Stimulated activated CD8-positive, alpha-beta memory T cell treated with anti-CD3 and anti-CD28 coated beads, Interleukin-12 subunit alpha, Interleukin-12 subunit beta, amount 100 ng/mL, for 24 hours (primary cell): ENCODE data around the gene PTTG1IP.
"Not testable (repeated sequence)": the region's sequence is repeated elsewhere in the genome, so short reads cannot be mapped to it uniquely, and the experiment has no call there.

Source experiments
- DNase-seq: peaks from one replicate; pipeline ENCODE4 v3.0.0-alpha.2; 2020; ENCODE audit errors: extremely low read depth

PTTG1IP gene

DNA sequence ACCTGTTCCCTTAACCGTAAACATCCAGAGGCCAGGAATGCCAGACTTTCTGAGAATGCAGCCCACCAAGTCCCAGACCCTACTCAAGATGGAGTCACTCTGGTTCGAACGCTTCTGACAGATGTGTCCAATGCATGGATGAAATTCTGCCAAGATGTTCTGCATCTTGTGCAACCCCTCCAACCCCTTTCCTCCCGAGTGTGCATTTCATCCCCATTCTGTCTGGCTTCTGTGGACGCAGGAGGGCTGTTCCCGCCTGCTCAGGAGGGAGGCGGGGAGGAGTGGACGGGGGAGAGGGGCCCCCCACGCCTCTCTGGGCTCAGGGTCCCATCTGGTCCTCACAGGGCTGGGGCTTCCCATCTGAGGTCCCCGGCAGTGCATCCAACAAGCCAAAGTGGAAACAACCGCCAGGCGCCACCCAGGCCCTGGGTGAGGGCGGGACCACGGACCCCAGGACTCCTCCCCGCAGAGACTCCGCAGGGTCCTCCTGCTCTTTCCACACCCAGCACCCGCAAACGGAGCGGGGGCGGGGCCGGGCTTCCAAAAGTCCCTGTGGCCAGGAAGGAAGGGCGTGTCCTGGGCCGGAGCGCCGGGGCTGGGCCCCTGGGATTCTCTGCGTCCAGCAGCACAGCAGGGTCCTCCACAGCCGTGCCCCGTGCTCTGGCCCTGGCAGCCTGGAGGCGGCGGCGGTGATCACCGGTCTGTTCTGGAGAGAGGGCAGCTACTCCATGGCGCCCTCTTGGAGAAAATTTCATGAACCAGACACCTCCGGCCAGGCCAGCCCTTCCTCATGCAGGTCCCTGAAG lies 27.9 kb downstream of the PTTG1IP start:
- DNase-seq = peak; percentile 25

DNA sequence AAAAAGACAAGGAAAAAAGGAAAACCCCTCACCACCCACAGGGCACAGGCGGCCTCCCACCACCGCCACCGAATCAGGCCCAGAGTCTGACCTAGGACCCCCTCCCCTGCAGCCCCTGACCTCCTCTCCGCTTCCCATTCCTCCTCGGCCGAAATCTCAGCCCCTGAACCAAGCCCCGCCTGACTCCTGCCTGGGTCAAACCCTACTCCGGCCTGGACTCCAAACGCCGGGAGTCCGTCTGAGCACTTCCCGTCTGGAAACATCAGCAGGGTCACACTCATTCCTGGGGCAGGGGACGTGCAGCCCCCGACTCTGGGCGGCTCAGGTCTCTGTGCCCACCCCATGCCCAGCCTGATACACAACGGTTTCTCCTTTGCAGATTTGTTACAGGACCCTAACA lies 29.2 kb downstream of the PTTG1IP start:
- DNase-seq = no peak

DNA sequence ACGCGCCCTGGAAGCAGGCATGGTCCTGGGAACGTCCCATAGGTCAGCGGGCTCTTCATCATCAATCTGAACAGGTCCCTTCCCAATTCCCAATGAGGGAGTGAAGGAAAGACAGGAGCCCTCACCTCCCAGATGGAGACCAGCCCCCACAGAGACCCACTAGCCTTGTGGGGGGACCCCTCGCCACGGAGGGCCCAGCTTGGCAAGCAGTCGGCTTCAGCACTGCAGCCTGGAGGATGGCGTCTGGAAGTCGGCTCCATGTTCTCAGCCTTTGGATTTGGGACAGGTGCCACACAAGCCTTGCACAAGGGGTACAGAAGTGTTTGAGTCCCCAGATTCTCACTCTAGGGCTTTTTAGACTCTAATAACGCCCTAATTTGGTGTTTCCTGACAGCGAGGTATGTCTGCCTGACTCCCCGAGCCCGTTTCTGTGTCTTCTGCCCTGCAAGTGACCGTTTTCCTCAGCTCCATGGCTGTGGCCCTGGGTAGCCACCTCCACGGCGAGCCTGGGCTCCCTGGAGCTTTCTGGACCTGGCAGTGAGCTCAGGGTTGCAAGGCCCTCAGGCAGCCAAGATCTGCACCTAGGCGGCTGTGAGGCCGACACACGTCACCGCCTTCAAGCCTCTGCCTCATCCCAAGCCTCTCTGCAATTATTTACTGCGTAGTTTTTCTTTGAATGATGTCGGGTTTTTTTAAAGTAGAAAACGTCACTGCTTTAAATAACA lies 30.6 kb downstream of the PTTG1IP start:
- no peak for DNase-seq

DNA sequence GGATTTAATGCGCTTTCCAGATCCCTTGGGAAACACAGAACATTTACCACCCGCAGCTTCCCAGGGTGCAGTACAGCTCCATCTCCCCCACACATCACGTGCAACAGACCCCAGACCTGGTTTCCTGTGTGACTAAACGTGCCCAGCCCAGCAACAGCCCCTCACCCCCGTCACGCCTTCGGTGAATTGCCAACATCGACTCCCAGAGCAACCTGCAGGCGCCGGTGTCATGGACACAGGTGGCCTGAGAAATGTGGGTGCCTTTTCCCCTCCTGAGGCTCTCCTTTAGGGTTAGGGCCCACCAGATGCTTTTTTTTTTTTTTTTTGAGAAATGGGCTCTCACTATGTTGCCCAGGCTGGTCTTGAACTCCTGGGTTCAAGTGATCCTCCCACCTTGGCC lies 31.4 kb downstream of the PTTG1IP start:
- DNase-seq = no peak

DNA sequence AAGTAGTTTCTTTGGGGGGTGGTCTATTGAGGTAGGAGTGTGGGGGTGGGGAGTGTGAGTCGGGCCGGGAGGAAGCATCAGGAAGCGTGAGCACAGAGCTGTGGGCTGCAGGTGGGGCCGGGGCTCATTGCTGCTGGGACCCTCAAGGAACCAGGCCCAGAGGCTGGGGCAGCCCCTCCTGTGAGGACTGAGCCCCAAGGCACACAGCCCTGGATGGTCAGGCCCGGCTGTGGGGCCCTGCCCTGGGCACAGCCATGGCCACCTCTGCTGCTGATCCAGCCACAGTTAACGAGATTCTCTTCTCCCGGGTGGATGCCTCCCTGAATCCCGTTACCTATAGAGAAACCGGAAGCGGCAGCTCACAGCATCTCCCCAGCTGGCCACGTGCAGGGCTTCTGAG lies 32.7 kb downstream of the PTTG1IP start:
- no peak for DNase-seq

DNA sequence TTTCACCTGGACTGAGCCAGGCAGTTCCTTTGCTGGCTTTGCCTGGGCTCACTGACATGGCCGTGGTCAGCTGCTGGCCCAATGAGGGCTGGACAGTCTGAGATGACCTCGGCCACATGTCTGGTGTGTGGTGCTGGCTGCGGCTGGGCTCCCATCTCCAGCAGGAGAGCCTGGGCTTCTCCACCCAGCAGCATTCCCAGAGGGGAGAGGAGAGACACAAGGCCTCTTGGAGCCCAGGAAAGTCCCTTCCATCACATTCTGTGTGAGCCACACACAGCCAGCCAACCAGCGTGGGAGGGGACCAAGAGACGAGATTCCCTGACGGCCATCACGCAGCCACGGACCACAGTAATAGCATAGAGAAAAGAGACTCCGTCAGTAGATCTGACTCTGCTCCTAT lies 34.5 kb downstream of the PTTG1IP start:
- no peak for DNase-seq

DNA sequence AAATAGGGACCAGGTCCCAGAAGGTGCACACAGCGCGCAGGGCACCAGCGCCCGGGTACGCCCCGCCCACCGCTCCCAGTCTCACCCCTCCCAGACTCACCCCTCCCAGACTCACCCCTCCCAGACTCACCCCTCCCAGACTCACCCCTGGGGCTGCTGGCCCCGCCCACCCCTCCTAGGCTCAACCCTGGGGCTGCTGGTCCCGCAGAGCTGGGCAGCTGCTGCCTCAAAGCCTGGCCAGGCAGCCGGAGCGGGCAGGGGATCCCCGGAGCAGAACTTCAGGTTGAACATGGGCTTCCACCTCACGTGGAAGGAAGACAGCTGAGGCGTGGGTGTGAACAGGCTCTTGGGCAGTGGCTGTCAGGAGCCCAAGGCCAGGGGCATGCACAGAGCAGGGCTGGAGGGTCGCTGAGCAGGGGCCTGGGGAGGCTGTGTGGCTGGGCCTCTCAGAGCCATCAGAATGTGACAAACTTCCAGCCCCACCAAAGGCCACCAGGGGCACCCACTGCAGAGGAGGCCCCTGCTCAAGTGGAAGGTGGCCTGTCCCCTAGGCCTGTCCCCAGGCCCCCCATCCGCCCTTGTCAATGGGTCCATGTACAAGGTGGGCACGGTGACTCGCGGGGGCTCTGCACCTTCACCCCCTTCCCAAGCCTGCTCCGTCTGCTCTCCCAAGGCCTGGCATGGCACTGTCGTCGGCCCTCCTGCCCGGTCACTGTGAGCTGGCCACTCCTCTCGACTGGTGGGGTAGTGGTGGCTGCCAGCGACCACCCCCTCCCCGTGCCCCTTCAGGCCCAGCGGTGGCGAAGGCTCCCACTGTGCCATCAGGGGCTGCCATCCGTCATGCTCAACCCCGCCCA lies 35.2 kb downstream of the PTTG1IP start:
- no peak for DNase-seq

DNA sequence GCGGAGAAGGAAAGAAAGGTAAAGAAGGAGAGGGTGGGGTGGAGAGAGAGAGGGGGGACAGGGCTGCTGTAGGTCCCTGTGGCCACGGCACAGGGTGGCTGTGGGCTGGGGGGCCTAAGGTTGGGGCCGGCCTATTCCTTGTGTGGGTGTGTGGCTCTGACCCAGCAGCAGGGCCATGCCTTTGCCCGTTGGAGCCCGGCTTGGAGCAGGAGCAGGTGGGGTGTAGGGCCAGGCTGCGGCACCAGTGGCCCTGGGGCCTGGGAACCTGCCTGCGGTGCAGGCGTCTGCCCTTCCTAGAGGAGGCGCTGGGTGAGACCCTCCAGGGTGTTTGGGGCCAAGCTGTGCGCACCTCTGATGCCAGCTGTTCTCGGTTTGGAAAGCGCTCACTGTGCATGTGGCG lies 36.0 kb downstream of the PTTG1IP start:
- no peak for DNase-seq

DNA sequence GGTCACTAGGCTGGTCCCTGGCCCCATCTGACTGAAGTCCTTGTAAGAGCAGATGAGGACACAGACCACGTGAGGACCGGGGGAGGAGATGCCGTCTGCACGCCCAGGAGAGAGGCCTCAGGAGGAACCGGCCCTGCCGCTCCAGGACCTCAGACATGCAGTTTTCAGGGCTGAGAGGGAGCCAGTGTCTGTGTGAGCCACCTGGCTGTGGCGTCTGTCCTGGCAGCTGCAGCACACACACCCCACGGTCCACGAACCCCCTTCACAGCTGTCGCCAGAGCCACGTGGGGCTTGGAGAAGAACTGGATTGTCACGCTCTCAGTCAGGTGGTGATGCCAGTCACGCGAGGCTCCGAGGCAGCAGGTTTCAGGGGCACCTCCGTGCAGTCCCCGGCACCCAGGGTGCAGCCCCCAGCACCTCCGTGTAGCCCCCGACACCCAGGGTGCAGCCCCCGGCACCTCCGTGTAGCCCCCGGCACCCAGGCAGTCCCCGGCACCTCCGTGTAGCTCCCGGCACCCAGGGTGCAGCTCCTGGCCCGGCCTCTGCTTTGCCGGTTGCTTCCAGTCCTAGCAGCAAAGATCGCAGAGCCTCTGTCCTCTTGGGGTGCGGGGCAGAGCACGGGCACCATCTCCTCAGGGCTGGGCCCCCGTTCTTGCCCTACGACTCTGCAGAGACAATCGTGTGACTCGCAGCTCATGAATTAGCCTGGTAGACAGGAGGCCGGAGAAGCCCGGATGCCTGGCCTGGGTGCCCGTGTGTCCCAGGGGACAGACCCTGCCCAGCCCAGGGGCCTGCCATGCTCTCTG lies 36.6 kb downstream of the PTTG1IP start:
- DNase-seq = no peak

DNA sequence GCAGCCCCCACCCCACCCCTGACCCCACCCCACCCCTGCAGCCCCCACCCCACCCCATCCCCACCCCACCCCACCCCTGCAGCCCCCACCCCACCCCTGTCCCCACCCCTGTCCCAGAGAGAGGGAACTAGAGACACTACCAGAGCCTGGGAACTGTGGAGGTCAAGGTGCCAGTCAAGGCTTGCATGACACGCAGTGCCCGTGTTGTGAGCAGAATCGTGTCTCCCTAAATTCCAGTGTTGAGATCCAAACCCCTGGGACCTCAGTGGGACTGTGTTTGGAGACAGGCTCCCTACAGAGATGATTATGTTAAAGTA lies 37.2 kb downstream of the PTTG1IP start:
- DNase-seq = no peak

DNA sequence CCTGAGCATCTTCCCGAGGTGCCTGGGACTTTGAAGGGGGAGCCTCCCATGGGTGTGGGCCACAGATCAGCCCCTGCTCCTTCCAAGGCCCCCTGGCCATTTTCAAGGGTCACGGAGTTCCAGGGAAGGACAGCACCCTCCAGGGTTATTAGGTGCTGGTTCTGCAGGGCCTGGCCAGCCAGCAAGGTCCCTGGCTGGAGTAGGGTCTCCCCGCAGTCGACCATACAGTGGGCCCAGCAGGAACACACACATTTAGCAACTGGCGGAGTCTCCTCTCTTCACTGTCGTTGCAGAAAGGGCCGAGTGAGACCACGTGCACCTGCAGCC lies 37.9 kb downstream of the PTTG1IP start:
- no peak for DNase-seq

DNA sequence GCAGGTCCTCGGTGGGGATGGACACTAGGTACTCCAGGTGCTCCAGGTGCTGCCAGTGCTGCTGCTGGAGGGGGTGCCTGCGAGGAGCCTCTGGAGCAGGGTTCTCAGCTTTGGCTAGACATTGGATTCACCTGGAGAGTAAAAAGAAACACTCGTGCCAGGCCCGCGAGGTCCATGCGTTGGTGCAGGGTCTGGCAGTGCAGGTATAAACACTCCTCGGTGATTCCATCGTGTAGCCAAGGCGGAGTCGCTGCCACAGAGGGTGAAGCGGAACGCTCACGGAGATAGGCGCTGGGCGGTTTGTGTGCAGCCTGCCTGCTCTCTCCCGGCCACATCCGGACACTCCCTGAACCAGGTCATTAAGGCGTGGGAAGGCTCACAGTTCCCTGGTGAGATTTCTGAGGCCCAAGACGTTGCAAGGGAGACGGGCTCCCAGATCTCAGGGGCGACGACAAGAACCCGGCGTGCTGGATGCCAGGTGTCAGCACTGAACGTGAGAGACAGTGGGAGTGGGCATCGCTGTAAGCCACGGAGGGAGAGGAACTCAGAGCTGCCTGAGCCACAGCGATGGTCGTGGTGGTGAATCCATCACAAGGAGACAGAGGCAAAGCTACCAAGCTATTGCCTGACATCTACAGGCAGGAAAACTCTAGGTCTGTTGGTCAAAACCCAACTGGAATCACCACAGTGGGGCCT lies 38.4 kb downstream of the PTTG1IP start:
- DNase-seq = no peak

DNA sequence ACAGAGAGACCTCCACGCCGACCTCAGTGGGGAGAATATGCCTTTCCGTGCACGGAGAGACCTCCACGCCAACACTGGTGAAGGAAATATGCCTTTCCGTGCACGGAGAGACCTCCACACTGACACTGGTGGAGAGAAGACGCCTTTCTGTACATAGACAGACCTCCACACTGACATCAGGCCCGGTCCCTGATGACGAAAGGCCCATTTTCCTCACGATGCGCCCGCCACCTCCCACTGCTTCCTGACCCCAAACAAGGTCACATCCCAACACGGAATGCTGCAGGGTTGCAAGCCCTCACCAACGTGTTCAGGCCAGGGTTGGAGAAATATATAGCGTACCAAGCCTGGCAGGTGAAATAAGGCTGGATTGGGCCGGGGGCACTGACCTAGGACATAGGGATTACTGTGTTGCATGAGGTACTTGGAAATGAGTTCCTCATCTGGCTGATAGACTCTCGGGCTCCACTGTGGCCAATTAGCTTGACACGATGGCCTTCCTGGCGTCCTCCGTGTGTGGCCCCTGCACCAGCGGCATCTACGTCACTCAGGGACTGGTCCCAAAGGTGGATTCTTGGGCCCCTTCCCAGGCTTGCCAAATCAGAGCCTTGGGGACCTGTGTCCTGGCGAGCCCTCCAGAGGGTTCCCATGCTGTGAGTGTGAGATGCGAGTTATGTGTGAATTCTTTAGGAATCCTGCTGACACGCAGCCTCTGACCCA lies 39.1 kb downstream of the PTTG1IP start:
- DNase-seq = no peak

DNA sequence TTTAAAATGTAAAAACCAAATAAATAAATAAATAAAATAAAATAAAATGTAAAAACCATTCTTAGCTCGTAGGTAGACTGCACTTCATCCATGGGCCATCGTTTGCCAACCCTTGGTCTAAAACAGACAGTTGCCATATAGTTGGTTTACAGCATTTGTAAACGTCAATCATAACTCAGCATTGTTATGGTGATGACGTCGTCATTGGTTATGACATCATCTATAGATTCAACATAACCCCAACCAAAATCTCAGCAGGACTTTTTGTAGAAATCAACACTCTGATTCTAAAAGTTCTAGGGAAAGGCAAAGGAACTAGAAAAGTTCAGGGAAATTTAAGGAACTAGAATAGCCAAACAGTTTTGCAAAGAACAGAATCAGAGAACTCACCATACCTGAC lies 39.8 kb downstream of the PTTG1IP start:
- no peak for DNase-seq

DNA sequence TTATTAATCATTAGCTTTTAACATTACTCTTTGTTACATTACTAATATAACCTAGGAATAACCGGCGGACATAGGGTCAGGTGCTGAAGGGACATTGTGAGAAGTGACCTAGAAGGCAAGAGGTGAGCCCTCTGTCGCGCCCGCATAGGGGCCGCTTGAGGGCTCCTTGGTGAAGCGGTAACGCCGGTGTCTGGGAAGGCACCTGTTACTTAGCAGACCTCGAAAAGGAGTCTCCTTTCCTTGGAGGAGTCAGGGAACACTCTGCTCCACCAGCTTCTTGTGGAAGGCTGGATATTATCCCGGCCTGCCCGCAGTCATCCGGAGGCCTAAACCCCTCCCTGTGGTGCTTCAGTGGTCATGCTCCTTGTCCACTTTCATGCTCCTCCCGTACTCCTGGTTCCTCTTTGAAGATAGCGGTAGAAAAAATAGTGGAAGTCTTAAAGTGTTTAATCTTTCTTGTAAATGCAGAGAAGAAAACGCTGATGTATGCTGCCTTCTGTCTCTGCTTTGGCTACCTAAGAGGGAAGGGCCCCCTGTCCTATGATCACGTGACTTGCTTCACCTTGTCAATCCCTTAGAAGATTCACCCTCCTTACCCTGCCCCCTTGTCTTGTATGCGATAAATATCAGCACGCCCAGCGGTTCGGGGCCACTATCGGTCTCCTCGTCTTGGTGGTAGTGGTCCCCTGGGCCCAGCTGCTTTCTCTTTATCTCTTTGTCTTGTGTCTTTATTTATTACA lies 40.8 kb downstream of the PTTG1IP start:
- not testable (repeated sequence) for DNase-seq

DNA sequence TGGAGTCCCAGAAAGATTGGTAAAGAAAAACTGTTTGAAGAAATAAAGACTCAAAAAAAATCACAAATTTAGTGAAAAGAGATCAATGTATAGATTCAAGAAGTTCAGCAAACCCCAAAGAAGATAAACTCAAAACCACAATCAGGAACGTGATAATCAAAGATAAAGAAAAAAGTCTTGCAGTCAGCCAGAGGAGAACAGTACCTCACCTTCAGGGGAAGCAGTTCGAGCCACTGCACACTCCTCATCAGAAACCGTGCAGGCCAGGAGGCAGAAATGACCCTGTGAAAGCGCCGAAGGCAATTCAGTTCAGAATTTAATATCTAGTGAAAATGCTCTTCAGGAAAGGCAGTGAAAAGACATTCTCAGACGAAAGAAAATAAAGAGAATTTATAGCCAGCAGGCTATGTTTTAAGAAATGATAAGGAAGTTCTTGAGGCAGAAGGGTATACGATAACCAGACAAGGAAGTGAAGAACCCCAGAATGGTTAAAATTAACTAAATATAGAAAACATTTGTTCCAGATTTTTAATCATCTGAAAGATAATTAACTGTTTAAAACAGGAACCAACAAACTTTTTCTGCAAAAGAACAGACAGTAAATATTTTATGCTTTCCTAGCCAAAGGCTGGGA lies 42.1 kb downstream of the PTTG1IP start:
- no peak for DNase-seq

DNA sequence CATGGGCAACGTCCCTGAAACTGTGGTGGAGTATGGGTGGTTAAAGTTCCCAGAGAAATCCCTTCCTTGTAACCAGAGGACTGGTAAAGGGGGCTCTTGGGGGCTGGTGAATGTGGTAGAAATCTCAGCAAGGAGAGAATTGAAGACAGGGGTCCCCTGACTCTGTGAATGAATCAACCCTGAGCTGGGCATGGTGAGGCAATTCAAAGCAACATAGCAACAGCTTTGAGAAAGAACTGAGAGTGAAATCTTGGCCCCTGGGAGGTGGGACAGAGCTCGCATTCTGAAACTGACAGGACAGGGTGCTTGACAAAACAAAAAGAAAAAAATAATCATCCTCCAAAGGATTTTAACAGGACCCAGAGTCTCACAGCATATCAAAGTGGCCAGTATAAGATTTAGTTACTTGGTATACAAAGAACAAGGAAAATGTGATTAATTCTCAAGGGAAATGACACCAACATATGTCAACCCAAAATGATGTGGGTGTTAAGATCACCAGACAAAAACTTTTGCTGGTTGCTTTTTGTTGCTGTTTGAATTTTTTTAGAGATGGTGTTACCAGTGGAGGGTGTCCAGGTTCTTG lies 43.9 kb downstream of the PTTG1IP start:
- DNase-seq = no peak

DNA sequence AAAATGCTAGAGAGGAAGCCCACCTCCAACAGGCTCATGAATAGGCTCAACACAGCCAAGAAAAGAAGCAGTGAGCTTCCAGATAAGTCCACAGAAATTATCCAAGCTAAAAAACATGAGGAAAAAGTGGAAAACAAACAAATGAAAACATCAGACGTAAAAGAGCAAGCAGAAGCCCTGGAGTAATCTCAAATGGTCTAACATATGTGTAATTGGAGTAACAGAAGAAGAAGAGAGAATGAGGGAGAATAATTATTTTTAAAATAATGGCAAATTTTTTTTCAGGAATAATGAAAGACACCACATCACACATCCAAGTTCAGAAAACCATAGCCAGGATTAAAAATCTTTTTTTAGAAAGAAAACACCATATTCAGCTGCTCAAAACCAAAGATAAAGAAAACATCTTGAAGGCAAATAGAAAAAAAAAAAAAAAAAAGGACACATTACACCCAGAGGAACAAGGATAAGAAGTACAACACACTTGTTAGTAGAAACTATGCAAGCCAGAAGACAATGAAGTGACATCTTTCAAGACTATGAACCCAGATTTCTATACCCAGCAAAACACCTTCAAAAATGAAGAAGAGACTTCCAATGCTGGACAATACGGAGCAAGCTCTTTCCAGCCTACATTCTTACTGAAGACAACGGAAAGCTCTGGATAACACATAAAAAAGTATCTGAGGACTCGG lies 45.0 kb downstream of the PTTG1IP start:
- no peak for DNase-seq
